GM23338 (cell line): Measurements from ENCODE around the gene FBXW8.
A peak's percentile ranks its signal among the peaks of the same experiment; 100 is the strongest.

Experiments used
- CREB1 ChIP-seq: fragments of 250-450 bp; sonication (Bioruptor Pico); IDR thresholded peaks from 2 replicates; pipeline ENCODE4 v1.5.0; 2020; ENCODE audit warnings: low read depth, mild to moderate bottlenecking, moderate library complexity
- CTCF ChIP-seq, 2 experiments: fragments of 200-600 bp in 1 of 2; sonication (generic) in 1 of 2; conservative IDR thresholded peaks; 2 replicates each; pipeline versions ENCODE4 v1.5.1 to v1.6.1; 2016 to 2017; ENCODE audit warnings: antibody characterized with exemption in 2 of 2, low read depth in 2 of 2, mild to moderate bottlenecking in 2 of 2, moderate library complexity in 1 of 2
- ETS1 ChIP-seq: IDR thresholded peaks from 2 replicates; pipeline ENCODE4 v1.6.1; 2016; ENCODE audit warnings: antibody characterized with exemption
- EZH2 ChIP-seq: fragments of 200-600 bp; sonication (generic); IDR thresholded peaks from one replicate; pipeline ENCODE4 v1.8.0; 2017; ENCODE audit warnings: antibody characterized with exemption, mild to moderate bottlenecking, low read depth; ENCODE audit not compliant: unreplicated experiment
- EZH2phosphoT487 ChIP-seq: fragments of 200-600 bp; sonication (generic); IDR thresholded peaks from one replicate; pipeline ENCODE4 v1.8.1; 2018; ENCODE audit warnings: antibody characterized with exemption; ENCODE audit not compliant: unreplicated experiment
- JUNB ChIP-seq: IDR thresholded peaks from one replicate; pipeline ENCODE4 v1.6.1; 2016; ENCODE audit warnings: antibody characterized with exemption; ENCODE audit not compliant: unreplicated experiment
- NANOG ChIP-seq: IDR thresholded peaks from 2 replicates; pipeline ENCODE4 v1.6.1; 2016; ENCODE audit warnings: antibody characterized with exemption, borderline replicate concordance
- POLR2AphosphoS5 ChIP-seq: IDR thresholded peaks from 2 replicates; pipeline ENCODE4 v1.6.1; 2016; ENCODE audit warnings: antibody characterized with exemption, low read depth
- REST ChIP-seq: IDR thresholded peaks from one replicate; pipeline ENCODE4 v1.6.1; 2018; ENCODE audit warnings: antibody characterized with exemption; ENCODE audit not compliant: unreplicated experiment
- STAT1 ChIP-seq: IDR thresholded peaks from one replicate; pipeline ENCODE4 v1.6.1; 2016; ENCODE audit warnings: antibody characterized with exemption; ENCODE audit not compliant: unreplicated experiment
- ZNF114 ChIP-seq: fragments of 250-450 bp; sonication (Bioruptor Pico); IDR thresholded peaks from 2 replicates; pipeline ENCODE4 v1.5.0; 2020; ENCODE audit warnings: mild to moderate bottlenecking, moderate library complexity

GRCh38 chr12:117060246-117060928, 149.6 kb downstream of the FBXW8 start:
- TF ChIP-seq POLR2AphosphoS5 = no peak
- 0 out of 4 replicates have a peak, but pooled peaks of 1 of the 2 experiments have one; percentile 5 for TF ChIP-seq CTCF (conservative IDR thresholded peaks at IDR 0.05; ENCODE audit: low read depth in 2 of 2)
- no peak for TF ChIP-seq EZH2
- TF ChIP-seq EZH2phosphoT487 = no peak
- TF ChIP-seq JUNB = no peak
- no peak for TF ChIP-seq REST
- no peak for TF ChIP-seq ETS1
- no peak for TF ChIP-seq ZNF114
- TF ChIP-seq STAT1 = no peak
- no peak for TF ChIP-seq NANOG
- TF ChIP-seq CREB1 (CRISPR knock-in tag) = no peak
